T-helper 1 cell (primary cell): ENCODE data around the gene LRRC39.
"Not testable (repeated sequence)": the region's sequence is repeated elsewhere in the genome, so short reads cannot be mapped to it uniquely, and the experiment has no call there.

ENCODE experiments used
- DNase-seq, 5 donors: peaks; one replicate each; pipeline ENCODE4 v3.0.0-alpha.2; 2012 to 2020
- total RNA-seq, 4 donors: gene quantifications; one replicate each; lab custom pipeline; 2026; lab: John Stamatoyannopoulos, UW

Gene LRRC39
- 0.54 to 2.1 (median 1.3) reads per million in 4 donors for total RNA-seq

DNA sequence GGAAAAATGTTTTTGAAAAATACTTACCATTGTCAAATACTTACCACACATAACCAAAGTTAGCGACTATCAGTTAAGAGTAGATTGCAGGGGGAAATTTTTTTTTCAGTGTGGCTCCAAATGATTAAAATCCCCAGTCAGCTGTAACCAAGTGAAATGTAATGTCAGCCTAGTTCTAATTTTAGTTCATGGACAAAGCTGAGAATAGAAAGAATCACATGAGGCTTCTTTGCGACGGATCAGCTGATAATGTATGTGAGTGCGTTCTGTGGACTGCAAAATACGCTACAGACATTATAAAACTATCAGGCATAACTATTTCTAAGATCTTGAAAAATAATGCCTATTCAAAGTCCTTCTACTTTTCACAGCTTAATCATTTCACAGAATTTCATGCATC lies at the start of gene LRRC39:
Gene LRRC39, minus strand, starts transcription at position 166 of the 400 bp plus-strand sequence. CDS start 9,740 bp downstream, outside the sequence.
- DNase-seq, result no peak

DNA sequence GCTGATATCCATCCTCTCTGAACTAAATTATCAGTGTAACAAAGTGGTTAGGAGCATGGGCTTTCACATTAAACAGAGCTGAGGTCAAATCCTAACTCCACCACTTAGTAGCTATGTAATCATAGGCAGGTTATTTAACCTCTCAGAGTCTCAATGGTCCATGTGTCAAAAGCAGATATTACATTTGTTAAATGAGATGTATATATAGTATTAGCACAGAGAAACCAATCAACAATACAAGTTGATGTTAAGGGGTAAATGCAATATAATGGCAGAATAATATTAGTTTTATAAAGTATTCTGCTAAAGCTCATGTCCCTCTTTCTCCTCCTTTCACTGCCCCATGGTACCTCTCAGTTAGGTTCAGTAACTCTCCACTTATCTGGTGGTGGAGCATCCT lies 44.4 kb upstream of the LRRC39 start:
- DNase-seq, result no peak

DNA sequence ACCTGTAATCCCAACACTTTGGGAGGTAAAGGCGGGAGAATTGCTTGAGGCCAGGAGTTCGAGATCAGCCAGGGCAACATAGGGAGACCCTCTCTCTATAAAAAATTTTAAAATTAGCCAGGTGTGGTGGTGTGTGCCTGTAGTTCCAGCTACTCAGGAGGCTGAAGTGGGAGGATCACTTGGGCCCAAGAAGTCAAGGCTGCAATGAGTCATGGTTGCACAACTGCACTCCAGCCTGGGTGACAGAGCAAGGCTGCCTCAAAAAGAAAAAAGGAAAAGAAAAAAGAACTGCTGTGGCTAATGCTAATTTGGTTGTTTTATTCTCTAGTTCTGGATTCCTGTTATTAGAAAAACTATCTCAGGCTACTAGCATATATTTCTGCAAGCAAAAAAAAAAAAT lies 41.8 kb upstream of the LRRC39 start:
- DNase-seq, result no peak

- no peak for DNase-seq
These were observed 41.4 kb upstream of the LRRC39 start for GRCh38 chr1:100219457-100219856.

DNA sequence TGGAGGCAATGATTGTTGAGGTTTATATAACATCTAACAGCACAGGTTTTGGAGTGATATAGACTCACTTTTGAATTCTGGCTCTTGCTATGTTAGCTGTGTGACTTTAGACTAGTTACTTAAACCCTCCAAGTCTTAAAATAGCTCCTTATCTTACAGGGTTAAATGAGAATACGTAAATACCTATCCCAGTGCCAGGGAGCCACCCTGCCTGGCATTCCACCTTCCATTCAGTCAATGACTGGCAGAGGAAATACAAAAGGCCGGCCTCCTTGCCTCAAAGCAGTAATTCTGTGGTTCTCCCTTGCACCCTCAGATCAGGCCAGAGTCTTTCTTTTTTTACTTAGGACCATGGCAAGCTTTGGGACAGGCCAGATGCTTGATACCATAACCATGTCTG lies 39.8 kb upstream of the LRRC39 start:
- no peak for DNase-seq

DNA sequence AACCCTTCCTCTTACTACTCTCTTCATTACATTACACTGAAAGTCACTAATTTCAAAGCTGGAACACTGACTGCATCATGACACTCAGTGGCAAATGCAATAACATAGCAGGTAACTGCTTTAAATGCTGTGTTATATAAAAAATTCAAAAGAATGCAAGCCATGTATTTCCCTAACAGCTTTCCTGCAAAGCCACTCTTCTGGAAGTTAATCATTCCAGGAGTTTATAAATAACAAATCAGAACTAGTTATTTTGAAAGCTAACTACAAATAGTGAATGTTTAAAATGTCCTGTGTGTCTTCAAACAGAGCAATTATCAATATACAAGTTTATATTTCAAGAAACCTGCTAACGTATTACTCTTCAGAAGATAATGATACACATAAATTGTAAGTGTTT lies 37.0 kb upstream of the LRRC39 start:
- no peak for DNase-seq

- DNase-seq, result no peak
These were observed 35.1 kb upstream of the LRRC39 start for GRCh38 chr1:100213141-100213540.

DNA sequence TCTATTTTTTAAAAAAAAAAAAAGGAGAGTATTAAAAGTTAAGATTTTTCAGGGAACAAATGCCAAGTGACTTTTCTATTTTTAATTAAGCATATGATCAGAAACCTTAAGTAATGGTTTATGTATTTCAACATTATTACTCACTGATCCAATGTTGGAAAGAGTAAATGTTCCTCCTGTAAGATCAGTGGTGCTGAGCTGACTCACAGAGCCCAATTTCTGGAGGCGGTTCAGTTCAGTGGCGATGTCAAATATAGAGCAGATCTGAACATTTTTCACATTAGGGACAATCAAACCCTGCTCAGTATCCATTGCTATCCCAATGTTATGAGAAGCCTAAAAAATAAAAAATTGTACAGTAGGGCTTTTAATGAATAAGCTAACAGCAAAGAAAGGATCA lies 28.2 kb upstream of the LRRC39 start:
- DNase-seq, result no peak

DNA sequence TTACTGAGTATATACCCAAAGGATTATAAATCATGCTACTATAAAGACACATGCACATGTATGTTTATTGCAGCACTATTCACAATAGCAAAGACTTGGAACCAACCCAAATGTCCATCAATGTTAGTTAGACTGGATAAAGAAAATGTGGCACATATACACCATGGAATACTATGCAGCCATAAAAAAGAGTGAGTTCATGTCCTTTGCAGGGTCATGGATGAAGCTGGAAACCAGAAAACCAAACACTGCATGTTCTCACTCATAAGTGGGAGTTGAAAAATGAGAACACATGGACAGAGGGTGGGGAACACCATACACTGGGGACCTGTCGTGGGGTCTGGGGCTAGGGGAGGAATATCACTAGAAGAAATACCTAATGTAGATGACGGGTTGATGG lies 27.5 kb upstream of the LRRC39 start:
- DNase-seq, result not testable (repeated sequence)

DNA sequence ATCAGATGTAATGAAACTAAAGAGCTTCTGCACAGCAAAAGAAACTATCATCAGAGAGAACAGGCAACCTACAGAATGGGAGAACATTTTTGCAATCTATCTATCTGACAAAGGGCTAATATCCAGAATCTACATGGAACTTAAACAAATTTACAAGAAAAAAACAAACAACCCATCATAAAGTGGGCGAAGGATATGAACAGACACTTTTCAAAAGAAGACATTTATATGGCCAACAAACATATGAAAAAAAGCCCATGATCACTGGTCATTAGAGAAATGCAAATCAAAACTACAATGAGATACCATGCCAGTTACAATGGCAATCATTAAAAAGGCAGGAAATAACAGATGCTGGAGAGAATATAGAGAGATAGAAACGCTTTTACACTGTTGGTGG lies 27.0 kb upstream of the LRRC39 start:
- not testable (repeated sequence) for DNase-seq

- DNase-seq, result not testable (repeated sequence)
These were observed 24.6 kb upstream of the LRRC39 start for GRCh38 chr1:100202703-100203102.

DNA sequence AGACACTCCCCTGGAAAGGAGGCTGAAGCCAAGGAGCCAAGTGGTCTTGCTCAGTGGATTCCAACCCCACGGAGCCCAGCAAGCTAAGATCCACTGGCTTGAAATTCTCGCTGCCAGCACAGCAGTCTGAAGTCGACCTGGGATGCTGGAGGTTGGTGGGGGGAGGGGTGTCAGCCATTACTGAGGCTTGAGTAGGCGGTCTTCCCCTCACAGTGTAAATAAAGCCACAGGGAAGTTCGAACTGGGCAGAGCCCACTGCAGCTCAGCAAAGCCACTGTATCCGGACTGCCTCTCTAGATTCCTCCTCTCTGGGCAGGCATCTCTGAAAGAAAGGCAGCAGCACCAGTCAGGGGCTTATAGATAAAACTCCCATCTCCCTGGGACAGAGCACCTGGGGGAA lies 22.0 kb upstream of the LRRC39 start:
- not testable (repeated sequence) for DNase-seq

DNA sequence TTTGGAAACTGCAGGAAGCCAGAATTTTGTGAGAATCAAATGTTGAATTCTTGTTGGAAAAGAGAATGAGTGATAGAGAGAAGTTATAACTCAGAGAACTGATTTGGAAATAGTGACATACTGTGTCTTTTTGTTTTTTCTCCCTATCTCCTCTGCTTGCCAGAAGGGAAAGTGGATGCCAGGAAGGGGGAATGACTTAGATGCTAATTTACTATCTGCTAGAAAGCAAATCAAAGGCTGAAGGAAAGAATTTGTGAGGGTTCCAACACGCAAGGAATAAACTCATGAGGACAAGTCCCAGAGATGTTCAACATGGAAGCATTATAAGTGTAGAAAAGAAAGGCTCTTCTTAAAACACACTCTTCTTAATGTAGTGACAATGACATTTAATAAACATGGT lies 20.5 kb upstream of the LRRC39 start:
- no peak for DNase-seq

DNA sequence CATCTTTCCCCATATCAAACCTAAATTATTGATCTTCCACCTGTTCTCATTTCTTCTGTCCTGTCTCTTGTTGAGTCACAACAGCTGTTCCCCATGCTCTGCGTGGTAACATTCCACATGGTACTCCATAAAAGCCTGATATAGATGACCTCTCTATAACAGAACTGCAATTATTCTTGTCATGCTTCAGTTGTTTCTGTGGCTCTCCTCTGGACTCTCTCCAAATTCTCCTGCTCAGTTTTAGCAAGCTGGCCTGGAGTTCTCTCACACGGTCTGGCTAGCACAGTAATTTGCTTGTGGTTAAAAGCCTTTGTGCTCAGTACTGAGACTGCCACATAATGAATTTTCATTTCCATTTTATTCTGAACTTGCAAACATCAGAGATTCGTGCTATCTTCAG lies 10.6 kb upstream of the LRRC39 start:
- no peak for DNase-seq

DNA sequence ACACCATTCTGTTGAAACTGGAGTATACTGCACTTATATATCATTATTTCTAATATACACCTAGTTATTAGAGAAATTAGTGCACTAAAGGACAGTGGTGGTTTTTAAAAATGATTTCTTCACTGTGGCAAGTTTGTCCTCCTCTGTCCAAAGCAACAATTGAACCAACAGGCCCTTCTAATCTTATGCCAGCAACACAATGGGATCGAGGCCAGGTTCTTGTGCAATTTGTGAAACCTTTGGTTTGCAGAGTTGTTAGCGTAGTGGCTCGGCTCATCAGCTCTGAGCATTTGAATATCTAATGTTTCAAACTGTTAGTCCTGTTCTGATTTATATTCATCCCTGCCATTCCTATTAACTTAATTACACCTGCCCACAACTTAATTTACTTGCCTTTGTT lies 9.9 kb upstream of the LRRC39 start:
- DNase-seq, result no peak

GRCh38 chr1:100184536-100184935 lies 6.5 kb upstream of the LRRC39 start:
- no peak for DNase-seq

GRCh38 chr1:100183370-100183769 lies 5.3 kb upstream of the LRRC39 start:
- DNase-seq, result no peak

DNA sequence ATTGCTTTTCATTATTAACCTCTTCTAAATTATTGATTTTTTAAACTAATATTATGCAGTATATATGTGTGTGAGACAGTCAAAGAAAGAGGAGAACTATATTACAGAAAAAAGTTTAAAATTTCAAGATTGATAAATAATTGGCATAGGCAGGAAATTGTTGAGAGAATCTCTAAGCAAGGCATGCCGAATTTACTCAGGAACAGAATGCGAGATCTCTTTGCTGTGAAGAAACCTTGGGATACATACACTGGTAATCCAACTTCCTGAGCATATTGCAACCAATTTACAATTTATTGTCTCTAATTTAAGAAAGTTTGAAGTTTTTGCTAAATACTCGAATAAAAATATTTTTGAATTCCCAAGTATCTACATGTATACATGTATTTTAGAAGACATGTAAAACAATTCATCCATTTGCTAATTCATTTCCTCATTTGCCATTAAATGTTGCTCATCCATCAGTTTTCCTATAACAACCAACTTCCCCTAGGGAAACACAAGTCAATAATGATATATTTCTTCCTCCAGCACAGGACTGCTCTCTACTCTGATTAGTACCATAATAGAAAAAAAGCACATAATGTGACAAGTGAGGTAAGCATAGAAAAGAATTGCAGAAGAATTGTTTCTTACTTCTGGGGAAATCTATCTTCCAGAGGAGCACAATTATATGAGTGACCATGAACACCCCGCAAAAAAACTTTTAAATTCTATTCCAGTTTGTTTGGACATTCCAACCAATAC lies 588 bp downstream of the LRRC39 start:
- DNase-seq, result no peak

- DNase-seq, result no peak
These were observed 10.0 kb downstream of the LRRC39 start for GRCh38 chr1:100168051-100168450.

GRCh38 chr1:100164702-100165101 lies 13.4 kb downstream of the LRRC39 start:
- DNase-seq, result no peak

GRCh38 chr1:100164216-100164615 lies 13.8 kb downstream of the LRRC39 start:
- no peak for DNase-seq

DNA sequence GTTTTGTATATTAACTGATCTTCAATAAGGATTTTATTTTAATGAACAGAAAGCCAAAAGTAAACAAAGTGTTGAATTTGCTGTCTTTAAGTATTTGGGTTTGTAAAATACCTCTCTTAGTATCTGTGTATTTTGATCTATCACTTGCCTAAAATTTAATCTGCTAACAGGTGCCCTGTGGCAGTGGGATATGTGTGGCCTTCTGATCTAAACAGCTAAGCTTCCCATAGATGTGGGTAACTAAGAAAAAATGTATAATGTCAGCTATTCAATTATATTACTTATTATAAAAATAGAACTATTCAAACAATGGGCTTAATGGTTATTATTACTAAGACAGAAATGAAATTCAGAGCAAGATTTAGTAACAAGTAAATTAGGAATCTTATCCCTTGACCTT lies 15.2 kb downstream of the LRRC39 start:
- DNase-seq, result no peak

DNA sequence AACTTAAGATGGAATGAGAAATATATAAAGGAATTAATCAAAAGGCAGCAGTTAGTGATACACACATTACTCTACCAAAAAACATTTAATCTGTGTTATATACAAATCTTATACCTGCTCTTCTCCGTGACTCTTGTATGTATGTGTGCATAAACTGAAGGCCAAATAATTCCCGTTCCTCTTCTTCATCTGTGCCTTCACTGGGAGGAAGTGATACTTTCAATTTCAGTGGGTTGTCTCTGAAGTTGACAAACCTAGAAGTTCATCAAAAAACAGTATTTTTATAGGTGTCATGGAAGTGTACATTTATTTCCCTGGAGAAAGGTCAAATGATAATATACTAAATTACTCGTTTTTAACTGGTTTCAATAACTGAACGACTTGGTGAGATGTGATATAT lies 25.8 kb downstream of the LRRC39 start:
- no peak for DNase-seq

GRCh38 chr1:100151679-100152078 lies 26.4 kb downstream of the LRRC39 start:
- no peak for DNase-seq

DNA sequence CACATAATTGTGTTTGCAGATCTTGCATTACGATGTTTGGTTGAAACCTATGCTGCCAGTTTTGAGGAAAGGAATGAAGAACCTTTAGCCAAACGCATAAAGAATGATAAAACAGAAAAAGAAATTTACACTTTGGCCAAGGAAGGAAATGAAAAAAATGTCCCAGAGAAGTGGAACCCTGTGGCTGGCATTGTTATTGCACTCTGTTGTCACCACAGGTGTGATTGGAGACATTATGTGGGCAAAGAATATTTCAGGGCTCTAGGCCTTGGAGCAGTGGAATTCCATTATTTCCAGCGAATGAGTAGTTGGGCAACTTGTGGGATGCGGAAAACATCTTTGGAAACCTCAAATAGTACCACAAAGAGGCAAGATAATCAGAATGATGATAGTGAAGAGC lies 30.2 kb downstream of the LRRC39 start:
- DNase-seq, result no peak
